ENCODE data around the gene MPDZ.

DNA sequence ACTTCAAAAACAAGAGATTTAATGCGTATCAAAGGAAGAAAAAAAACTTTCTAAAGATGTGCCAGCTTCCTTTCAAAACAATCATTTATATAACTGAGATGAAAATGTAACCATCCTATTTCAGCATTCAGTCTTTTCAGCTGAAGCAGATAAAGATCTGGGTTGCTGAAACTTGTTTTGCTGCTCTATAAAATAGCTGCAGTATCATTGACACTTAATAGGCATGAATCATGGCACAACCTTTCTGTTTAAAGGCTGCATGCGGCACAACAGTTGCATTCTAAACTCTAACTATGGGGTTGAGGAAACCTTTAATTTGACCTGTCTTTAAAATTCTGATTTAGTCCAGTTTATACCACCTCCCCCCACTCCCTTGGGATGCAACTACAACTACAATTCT lies 196.7 kb downstream of the MPDZ start:
- TF ChIP-seq CTCF (IDR thresholded peaks at IDR 0.05) (no peak), POLR2AphosphoS5 (IDR thresholded peaks at IDR 0.05; ENCODE audit: low read depth, low read length) (no peak), TCF7L2 (IDR thresholded peaks at IDR 0.05; ENCODE audit: low read depth, low read length) (no peak), SIN3A (IDR thresholded peaks at IDR 0.05; ENCODE audit: borderline replicate concordance, insufficient read depth, low read depth, low read length) (no peak), REST (IDR thresholded peaks at IDR 0.05; ENCODE audit: insufficient read depth in 1 of 2, low read depth in 2 of 2, low read length in 1 of 2) (no peak)
